GM21786 (cell line): Measurements from ENCODE around the gene ALDH1A1.

Experiments
- ATAC-seq: cut with Tn5 transposase; IDR thresholded peaks from one replicate; pipeline ENCODE4 v1.9.1; 2021; ENCODE audit not compliant: unreplicated experiment

The ALDH1A1 gene

DNA sequence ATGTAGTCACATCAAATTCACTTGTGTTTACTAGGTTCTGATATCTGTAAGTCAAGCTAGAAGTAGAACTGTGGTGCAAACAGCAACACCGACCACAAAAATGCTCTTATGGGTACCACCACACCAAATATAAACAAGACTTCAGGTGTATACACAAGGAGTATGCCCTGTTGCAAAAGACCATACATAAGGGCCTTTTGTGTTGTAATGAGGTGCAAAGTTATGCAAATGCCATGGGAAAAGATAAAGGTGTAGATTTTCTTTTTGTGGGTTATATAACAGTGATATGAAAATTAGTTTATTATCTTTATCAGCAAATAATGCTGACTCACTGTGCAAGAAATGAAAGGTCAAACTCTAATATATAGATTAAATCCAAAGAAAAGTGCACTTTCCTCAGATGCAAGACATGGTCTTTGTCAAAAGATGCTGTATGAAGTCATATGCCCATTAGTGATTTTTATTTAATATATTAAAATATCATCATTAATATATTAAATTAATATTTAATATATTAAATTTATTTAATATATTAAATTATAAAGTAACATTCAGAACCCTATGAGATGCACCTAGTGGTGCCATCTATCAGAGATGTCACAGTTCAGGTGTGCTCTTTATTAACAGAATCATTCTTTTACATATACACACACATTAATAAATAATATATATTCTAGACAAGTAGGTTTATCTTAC is 26.7 kb upstream of the ALDH1A1 start:
- no peak for ATAC-seq

DNA sequence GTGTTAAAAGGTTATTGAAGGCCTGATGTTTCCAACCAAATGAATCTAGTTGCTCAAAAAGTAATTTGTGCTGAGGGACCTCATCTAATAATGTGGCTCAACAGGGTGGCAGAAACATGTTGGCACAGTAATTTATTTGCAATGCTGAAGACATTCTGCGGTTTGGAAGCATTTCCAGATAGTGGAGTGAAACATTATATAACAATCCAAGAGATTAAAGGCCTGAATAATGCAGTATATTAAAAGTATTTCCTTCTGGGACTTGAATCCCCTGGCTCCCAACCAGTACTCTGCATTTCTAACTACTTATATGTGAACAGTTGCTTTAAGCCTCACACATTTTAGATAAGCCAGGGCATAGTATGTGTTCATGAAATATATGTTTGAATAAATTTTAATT is 25.9 kb upstream of the ALDH1A1 start:
- ATAC-seq: no peak

DNA sequence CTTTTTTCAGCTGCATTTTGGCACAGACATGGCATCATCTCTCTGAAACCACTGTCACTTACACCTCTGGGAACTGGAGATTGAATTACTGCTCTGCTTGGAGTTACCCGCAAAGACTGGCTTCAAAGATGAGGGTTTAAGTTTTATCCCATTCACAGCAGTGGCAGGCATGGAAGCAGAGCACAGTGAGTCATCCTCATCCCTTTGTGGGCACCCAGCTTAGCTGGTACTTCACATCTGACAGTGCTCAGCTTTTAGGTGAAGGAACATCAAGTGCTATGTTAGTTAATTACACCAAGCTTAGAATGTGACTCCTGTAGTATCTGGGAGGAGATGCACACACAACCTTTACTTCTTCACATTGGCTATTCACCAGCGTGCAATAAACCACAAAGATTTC is 24.8 kb upstream of the ALDH1A1 start:
- no peak for ATAC-seq

DNA sequence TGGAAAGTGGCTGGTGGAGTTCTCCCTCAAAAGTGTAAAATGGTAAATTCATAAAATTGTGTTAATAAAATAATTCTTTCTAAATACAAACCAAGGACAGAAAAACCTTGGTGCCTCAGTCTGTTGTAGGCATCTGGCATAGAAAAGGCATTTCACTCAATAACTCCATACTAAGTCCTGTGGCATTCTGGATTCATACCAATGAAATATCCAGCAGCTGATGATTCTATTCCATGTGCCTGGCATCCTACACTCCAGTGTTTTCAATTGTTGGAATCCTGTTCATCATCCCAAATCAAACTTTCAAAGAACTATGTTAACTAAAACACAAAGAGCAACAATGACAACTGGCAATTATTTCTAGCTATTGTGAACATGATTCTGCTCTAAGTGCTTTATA is 21.6 kb upstream of the ALDH1A1 start:
- ATAC-seq: no peak

DNA sequence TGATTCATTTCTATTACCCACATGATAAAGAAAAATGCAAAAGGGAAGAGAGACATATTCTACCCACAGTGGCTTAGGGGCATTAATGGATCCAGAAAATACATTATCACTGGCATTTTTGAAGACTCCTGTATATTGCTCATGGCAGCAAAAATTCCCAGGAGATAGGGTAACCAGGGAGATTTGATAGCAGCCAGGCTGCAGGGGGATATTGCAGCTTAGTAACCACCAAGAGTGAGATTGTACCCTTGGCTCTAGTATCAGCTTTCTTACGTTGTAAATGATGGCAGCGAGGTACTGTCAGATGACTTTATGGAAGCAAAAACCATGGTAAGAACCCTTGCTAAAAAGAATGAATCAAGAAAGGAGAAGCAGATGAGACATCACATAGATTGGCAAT is 19.8 kb upstream of the ALDH1A1 start:
- ATAC-seq: no peak

DNA sequence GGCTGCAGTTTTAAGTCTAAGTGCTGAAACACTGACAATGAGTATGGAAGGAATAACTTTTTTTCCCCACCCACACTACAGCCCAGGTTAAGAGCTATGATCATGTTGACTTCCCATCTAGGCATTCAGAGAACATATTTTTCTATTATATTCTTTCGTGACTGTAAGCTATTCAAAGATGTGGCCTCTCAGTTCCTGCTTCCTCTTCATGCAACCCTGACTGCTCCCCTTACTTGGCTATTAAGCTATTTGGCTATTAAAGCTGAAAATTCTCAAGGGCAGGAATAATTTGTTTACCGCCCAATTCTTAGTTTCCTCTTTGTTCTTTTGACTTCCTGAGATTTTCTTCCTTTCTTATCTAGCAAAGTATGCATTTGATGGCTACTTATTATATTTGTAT is 18.6 kb upstream of the ALDH1A1 start:
- ATAC-seq: no peak

DNA sequence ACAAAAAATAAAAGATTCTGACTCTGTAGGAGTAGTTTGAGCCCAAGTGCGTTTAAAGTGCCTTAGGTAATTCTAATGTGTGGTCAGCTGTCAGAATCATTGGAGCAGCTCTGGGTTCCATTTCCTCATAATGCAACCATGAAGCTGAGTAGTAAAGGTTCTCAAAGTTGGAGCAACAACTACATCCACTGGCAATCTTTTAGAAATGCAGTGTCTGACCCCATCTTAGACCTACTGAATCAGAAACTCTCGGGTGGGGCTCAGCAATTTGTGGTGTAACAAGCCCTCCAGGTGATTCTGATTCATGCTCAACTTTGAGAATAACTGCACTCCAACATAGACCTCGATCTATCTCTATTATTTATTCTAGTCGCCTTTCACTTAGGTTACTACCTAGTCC is 7.6 kb upstream of the ALDH1A1 start:
- no peak for ATAC-seq

DNA sequence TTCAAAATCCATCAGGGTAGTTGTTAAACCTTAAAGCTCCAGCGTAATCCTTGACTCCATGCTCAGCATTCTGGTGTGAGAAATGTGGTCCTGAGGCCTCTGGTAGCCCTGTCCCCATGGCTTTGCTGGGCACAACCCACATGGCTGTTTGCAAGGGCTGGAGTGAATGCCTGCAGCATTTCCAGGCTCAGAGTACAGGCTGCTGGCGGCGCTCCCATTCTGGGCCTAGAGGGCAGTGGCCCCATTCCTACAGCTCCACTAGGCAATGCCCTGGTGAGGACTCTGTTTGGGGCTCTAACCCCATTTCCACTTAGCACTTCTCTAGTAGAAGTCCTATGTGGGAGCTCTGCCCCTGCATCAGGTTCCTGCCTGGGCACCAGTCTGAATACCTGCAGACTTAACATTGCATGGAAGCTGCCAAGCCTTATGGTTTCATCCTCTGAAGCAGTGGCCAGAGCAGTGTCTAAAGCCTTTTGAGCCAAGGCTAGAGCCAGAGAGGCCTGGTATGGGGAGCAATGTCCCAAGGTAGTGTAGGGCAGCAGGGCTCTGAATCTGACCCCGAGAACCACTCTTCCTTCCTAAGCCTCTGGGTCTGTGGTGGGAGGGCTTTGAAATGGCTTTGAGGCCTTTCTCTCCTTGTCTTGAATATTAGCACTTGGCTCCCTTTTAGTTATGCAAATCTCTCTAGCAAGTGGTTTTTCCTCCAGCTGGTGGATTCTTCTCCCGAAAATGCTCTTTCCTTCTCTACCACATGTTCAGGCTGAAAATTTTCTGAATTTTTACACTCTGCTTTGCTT is 5.8 kb upstream of the ALDH1A1 start:
- ATAC-seq: no peak

DNA sequence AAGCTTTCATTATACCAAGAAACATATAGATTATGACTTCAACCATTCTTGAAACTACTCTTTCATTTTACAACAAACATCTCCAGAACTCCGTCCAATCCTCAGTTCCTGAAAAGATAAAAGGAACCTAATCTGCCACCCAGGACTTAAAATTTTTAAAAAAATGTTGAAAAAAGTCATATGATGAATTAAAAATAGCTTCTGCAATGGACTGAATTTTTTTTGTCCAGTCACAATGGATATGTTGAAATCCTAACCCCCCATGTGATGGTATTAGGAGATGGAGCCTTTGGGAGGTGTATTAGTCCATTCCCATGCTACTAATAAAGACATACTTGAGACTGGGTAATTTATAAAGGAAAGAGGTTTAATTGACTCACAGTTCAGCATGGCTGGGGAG is 2.7 kb upstream of the ALDH1A1 start:
- no peak for ATAC-seq

DNA sequence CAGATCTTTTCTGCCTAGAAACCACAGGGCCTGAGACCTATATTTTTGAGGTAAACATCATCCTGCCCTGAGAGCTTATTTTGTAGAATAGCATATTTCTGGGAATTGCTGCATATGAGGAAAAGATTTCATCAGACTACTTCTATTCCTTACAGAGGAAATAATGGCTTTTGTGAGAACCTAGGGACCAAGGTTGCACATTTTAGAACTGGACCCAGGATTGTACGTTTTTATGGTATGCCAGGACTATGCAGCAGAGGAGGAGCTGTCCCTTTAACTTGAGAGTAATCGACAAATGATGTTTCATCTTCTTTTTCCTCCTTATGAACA is 2.2 kb upstream of the ALDH1A1 start:
- no peak for ATAC-seq

DNA sequence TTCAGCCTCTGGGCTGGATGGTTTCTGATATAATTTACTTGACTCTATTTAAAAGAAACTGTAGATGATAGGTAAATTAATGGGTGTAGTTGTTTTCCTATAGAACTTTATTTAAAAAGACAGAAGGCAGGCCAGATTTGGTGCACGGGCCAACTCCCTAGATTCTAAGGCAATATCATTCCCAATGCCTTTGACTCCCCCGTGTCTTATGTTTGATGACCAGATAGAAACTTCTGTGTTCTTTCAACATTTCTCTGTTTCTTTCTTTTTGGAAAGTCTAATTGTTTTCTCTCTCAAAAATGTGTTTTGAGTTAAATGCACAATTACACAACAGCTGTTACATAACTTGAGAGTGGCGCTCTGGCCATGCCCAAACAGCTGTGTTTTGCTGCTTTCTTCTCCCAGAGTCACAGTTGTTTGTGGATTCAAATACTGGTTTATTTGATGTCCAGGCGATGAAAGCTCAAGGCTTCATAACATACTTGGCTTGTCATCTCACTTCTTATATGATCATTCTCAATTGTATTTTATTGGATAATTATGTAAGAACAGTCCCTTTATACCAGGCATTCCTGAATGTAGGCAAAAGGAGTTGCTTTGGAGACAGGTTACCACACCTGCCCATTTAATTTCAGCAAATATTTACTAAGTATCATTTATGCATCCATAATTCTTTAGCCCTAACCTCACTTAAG is 1.7 kb upstream of the ALDH1A1 start:
- no peak for ATAC-seq

DNA sequence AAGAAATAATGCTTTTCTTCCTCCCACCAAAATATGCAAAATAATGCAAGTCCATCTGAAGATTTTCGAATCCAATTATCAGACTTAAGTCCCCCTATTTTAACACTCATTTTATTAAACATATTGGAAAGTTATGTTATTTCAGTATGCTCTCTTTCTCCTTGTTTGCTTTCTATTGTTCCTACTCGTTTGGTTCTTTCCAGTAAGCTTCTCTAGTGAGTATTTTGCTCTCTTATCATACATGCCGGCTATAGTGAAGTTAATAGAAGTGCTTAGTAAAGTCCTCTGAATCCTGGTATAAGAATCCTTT is 517 bp downstream of the ALDH1A1 start:
- ATAC-seq: no peak

DNA sequence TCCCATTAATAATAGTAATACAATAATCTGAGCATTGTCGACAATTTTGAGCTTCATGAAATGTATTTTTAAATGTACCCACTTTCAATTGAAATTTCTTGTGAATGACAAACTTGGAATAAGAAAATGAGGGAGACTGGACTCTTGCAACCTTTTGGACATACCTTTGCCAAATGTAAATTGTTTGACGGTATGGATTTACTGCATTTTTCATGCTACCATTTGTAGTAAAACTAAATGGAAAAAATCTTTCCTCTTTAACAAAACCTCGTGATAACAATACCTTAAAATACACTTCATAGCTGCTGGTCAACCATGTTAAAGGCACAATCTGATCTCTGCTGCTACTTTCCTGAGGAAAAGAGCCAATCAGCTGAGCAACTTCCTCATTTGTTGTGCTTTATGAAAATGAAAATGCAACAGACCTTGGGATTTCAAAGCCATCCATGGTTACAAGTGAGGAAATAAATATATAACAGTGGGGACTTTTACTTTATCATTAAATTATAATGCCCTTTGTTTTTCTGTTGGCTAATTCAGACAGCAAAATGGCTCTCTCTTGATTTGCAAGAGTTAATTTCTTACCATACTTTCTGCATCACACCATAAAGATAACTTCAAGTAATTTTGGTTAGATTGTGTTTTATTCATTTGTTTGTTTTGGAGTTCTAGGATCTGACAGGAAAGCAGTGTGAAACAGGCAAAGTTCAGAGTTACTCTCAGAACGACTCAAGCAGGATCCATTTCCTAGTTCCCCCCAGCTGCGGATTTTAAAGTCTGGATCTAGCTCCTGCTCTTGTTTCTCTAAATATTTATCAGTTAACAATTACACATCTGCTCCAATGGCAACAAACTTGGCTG is 1.1 kb downstream of the ALDH1A1 start:
- no peak for ATAC-seq

DNA sequence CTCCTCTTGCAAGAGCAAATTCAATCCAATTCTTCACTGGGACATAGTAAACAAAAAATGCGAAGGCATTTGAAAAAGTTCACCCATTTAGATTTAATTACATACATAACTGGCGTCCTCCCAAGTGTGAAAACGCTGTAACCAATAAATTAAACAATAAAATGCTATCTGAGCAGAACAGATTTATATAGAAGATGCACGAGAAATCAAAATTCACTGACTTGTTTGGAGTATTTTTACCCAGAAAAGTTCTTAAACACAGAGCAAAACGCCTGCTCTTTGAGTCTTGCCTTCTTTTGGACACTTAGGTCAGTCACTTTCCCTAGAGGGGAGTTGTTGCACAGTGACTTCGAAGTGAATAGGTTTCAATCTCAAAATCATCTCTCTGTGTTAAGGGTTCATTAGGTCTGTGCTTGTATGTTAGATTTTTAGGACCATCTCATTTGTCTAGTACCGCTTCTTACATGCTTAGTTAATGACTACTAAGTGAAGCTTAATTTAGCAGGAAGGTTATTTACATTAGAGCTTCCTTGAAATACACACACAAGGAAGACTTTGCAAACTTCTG is 1.9 kb downstream of the ALDH1A1 start:
- ATAC-seq: no peak

DNA sequence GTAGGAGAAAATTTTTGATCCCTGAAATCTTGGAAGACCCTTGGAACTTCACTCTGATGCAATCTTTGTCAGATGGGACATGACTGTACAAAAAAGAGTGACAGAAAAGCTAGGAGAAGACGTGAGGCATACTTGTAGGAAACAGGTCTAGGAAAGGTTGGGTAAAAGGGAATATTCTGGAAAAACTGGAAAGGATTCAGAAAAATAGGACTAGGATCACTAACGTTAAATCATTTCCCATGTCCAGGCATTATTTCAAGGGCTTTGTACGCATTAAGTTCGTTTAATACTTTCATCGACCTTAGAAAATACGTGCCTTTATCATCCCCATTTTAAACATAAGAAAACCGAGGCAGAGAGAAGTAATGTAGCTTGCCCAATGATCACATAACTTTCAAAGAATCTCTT is 2.9 kb downstream of the ALDH1A1 start:
- no peak for ATAC-seq

DNA sequence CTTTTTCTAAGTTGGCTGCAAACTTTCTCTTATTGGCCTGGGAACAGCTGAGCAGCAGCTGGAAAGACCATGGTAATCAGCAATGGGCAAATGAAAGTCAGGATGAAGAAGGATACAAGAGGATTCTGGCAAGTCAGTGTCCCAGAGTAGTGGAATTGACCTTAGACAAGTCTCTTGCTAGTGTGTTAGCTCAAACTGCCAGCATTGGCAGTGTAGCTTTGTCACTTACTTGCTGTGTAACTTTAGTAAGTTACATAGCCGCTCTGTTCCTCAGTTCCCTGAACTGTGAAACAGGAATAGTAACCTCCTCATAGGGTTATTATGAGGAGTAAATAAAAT is 3.6 kb downstream of the ALDH1A1 start:
- no peak for ATAC-seq

DNA sequence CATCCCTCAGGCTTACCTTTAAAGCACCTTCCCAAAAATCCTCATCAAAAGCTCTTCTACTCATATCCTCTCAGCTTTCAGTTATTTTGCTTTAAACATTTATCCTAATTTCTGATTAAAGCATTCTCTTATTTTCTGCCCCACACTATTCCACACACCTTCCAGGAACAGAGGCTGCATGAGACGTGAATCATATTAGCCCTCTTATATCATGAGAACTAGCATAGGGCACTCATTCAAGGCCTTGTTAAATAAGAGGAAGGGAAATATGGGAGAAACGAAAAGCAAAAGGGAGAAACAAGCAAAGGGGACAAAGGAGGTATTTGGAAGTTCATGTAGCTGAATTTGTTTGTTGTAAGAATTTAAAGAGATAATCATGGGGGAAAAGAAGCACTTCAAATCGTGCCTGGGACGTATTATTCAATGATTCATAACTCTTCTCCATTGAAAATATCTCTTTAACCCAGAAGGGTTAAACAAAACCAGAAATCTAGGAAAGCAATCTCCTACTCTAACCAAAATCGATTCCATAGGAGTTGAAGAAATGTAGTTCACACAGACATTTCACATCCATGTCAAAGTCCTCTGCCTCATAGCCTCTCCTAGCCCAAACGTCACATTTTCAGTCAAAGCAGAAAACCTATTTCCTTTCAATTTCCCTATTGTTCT is 4.1 kb downstream of the ALDH1A1 start:
- ATAC-seq: no peak

DNA sequence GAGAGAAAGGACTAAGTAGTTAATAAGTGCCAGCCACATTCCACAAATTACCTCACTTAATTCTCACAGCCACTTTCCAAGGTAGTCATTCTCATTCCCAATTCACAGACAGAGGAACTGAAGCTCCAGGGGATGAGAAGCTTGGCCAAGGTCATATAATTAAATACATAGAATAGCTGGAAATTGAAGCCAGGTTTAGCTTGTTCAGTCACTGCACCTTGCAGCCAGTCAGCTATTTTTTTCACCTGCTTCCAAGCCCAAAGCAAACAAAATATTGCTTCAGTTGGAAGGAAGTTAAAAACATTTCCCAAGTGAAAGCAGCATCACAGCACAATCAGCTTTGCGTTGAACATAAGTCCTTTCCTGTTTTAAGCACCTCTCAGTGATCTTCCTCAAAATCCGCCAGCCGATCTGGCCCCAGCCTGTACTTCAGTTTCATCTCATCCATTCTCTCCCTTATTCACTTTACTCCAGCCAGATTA is 4.8 kb downstream of the ALDH1A1 start:
- no peak for ATAC-seq

DNA sequence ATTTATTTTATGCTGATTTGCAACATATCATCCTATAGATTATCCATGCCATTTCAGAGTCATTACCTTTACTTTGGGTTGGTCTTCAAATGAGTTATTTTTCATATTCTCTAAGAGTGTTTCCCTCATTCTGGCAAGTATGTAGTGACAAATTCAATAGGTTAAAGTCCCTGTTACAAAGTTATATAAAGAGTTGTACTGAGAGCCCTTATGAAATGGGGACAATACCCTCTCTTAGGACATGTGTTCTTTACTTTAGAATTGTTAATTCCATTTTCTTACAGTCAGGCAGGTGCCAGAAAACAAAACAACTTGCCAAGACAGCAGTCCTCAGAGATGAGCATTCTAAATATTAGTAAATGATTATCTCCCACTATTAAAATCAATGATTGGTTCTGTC is 6.0 kb downstream of the ALDH1A1 start:
- ATAC-seq: no peak

DNA sequence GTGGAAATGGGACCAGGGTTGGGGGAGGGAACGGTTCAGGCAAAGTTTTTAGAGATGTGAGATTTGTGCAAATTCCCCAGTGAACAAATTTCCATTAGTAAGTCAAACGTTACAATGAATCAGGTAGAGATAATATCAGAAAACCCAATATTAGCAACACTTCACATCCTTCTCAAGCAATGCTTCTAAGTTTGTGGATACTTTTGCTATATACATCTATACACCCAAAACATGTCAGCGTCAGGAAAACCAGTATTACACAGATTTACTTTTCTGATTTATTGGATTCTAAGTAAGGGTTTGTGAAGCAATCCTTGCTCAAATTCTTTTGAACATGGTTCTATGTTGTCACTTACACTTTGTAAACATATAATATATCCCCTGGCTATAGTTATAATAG is 6.5 kb downstream of the ALDH1A1 start:
- no peak for ATAC-seq

DNA sequence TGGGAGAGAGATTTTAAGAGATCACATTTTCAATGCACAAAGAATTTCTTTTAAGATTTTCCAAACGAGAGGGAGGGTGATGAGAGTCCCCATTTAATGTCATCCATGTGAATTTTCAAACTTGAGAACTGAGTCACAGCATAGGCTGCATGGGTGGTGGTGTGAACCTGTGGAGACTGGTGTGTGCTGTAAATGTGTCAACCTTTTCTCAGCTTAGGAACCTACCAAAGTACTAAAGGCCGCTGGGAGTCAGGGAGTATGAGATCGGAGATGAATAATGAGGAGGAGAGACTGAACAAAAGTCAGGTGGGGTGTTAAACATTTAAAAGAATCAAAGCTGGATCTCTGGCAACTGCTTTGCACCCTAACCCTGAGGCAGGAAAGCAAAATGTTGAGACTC is 7.5 kb downstream of the ALDH1A1 start:
- no peak for ATAC-seq
